ENCODE measurements around the gene WNT16. TPM values are rescaled to one million over a fixed set of nuclear protein-coding genes. Genes with fewer than 3 reads are reported as not detected.

WNT16 gene
- total RNA-seq, 1 experiment from 2014 or later, result not detected

DNA sequence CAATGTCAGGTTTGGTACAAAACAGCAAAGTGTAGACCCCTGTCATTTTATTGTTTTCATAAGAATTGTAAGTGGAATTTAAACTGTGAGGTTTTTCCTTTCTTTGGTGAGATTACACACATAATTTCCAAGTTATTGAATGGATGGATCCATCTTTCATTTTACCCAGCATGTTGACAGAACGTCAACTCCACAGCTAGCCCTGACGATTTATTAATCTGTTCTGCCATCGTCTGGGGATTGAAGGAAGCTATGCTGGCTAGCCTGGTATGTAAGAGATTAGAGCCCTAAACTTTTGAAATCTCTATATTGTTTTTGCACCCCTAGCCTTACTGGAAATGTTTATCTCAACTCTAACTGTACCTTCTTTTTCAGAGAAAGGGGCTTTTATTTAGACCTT, 8.6 kb downstream of the WNT16 start:
- no peak overlapping the region for H4K8ac ChIP-seq (replicated peaks; ENCODE audit: insufficient read length, low read depth, low read length)
- no peak overlapping the region for H2AFZ ChIP-seq (ENCODE audit: low read length)
- no peak overlapping the region for H2BK12ac ChIP-seq (ENCODE audit: insufficient read length, low read depth, low read length)
- Mint-ChIP-seq H3K27ac (no peak overlapping the region), H3K4me1 (no peaks in the 10 kb centered on the region), H3K4me3 (no peak overlapping the region), H3K36me3 (ENCODE audit: insufficient read depth in 1 of 3, low read depth in 3 of 3) (no peaks in the 10 kb centered on the region), H3K27me3 (ENCODE audit: low read depth) (no peaks in the 10 kb centered on the region), H3K9me3 (no peaks in the 10 kb centered on the region)
- no peaks in the 10 kb centered on the region for H3K79me1 ChIP-seq (ENCODE audit: insufficient read depth, low read depth, low read length, poor library complexity, severe bottlenecking)
- H3K23ac ChIP-seq (ENCODE audit: insufficient read length, low read depth, low read length), result no peak overlapping the region
- H3K79me2 ChIP-seq (ENCODE audit: insufficient read depth, low read length), result no peaks in the 10 kb centered on the region
- no peak overlapping the region for H2AK5ac ChIP-seq (ENCODE audit: insufficient read length, low read length)
- no peak overlapping the region for H3K4ac ChIP-seq (ENCODE audit: low read depth, low read length)
- no peak overlapping the region for H2BK5ac ChIP-seq (ENCODE audit: insufficient read length, low read length)
- H4K5ac ChIP-seq (ENCODE audit: insufficient read length, low read depth, low read length), result no peak overlapping the region
- no peak overlapping the region for H3K56ac ChIP-seq (ENCODE audit: insufficient read length, low read depth, low read length)
- no peaks in the 10 kb centered on the region for H3K9me3 ChIP-seq (ENCODE audit: control insufficient read depth, low read depth, low read length)
- H4K20me1 ChIP-seq (ENCODE audit: control insufficient read depth, insufficient read depth, insufficient read length), result no peaks in the 10 kb centered on the region
- H3K4me1 ChIP-seq (ENCODE audit: insufficient read depth, low read length), result no peaks in the 10 kb centered on the region
- no peak overlapping the region for H3K18ac ChIP-seq (ENCODE audit: insufficient read length, low read depth, low read length)
- H3T11ph ChIP-seq (ENCODE audit: low read length), result no peak overlapping the region
- no peak overlapping the region for H4K91ac ChIP-seq (ENCODE audit: insufficient read length, low read depth, low read length)
- no peak overlapping the region for H3K14ac ChIP-seq (ENCODE audit: insufficient read depth, low read length)
- TF ChIP-seq CTCF (conservative IDR thresholded peaks at IDR 0.05), result no peak
- H3K4me2 ChIP-seq (ENCODE audit: insufficient read depth, insufficient read length, low read length), result no peak overlapping the region
- H2BK15ac ChIP-seq (ENCODE audit: low read depth, low read length), result no peak overlapping the region
- no peak for DNase-seq
- no peak overlapping the region for H2BK120ac ChIP-seq (ENCODE audit: low read depth, low read length, poor library complexity, severe bottlenecking)
- no peaks in the 10 kb centered on the region for H3K23me2 ChIP-seq (ENCODE audit: insufficient read length, low read depth, low read length, poor library complexity, severe bottlenecking)
- H3K27ac ChIP-seq (ENCODE audit: insufficient read length, low read depth, low read length), result no peak overlapping the region
- H2BK20ac ChIP-seq (ENCODE audit: low read depth, low read length, poor library complexity, severe bottlenecking), result no peak overlapping the region
- no CpG with 5 or more reads among the region's 3 CpGs for WGBS (ENCODE audit: extremely low coverage, insufficient read length, low lambda C conversion rate)
- no peak overlapping the region for H3K9ac ChIP-seq (ENCODE audit: extremely low read depth, insufficient read length, low read length)
- H3K27me3 ChIP-seq (ENCODE audit: insufficient read depth, low read length), result no peaks in the 10 kb centered on the region
